ENCODE data around the gene TSPAN4. TPM values are rescaled to one million over a fixed set of nuclear protein-coding genes. Genes with fewer than 3 reads are reported as not detected.
A peak's percentile ranks its signal among the peaks of the same experiment; 100 is the strongest.

The TSPAN4 gene
- total RNA-seq, 1 experiment from 2014 or later, result 95.2 TPM

GRCh38 chr11:834371-835316 lies 8.0 kb upstream of the TSPAN4 start:
- DNase-seq (ENCODE audit: low read depth), result peak; percentile 87

DNA sequence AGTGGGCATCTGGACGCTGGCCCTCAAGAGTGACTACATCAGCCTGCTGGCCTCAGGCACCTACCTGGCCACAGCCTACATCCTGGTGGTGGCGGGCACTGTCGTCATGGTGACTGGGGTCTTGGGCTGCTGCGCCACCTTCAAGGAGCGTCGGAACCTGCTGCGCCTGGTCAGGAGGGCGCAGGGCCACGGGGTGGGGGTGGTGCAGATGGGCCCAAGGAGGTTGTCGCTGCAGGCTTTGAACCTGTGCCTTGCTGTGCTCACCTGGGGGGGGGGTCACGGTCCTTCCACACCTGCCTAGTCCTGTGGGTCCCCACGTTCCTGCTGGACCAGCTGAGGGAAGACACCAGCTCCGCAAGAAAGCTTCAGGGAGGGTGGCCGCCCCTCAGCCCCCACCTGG lies 6.4 kb upstream of the TSPAN4 start:
- DNase-seq (ENCODE audit: low read depth), result no peak

GRCh38 chr11:836700-837099 lies 6.0 kb upstream of the TSPAN4 start:
- no peak for DNase-seq (ENCODE audit: low read depth)

- DNase-seq (ENCODE audit: low read depth), result no peak
These were observed 5.3 kb upstream of the TSPAN4 start for GRCh38 chr11:837189-837989.

- no peak for DNase-seq (ENCODE audit: low read depth)
These were observed 4.7 kb upstream of the TSPAN4 start for GRCh38 chr11:837990-838307.

- no peak for DNase-seq (ENCODE audit: low read depth)
These were observed 4.0 kb upstream of the TSPAN4 start for GRCh38 chr11:838441-839279.

GRCh38 chr11:839280-839623 lies 3.4 kb upstream of the TSPAN4 start:
- no peak for DNase-seq (ENCODE audit: low read depth)

DNA sequence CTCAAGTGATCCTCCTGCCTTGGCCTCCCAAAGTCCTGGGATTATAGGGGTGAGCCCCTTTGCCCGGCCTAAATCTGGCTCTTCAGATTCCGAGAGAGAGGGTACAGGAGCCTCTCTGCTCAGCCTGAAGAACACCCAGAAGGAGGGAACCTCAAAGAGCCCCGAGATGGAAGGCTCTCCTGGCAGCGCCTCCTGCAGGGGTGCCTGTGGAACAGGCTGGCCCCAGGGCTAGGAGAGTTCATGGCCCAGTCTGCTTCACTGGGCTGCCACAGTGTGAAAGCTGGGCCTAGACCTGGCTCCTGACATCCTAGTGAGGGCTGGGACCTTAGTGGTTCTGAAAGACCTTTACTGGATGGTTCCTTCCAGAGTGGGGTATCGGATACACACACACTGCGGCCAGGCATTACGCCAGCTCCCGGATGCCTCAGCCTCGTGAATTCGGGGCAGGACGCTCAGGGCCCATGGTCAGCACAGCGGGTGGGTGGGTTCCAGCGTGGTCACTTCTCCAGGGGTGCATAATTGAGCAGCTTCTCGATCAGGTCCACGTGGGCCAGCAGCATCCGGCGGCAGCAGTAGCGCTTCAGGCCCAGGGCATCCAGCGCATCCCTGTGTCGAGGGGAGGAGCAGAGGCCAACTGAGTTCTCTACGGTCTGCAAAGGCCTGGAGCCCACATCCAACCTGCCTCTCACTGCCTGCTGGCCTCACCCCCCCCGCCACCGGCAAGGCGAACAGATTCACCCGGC lies 2.6 kb upstream of the TSPAN4 start:
- DNase-seq (ENCODE audit: low read depth), result no peak

DNA sequence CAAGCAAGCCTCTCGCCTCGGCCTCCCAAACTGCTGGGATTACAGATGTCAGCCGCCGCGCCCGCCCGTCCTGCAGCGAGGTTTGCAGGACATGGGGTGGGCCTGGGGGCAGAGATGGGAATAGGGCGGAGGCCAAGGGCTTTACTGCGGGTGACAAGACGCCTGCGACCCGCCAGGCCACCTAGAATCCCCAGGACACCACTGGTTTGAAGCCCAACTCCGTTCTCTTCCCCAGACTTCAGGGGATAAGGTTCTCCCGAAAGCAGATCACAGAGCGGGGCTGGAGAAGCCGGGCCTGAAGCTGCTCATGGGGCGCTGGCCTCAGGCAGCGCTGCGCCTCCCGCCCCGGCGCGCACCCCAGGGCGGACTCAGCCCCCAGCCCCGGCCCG lies 677 bp upstream of the TSPAN4 start:
- no peak for DNase-seq (ENCODE audit: low read depth)

DNA sequence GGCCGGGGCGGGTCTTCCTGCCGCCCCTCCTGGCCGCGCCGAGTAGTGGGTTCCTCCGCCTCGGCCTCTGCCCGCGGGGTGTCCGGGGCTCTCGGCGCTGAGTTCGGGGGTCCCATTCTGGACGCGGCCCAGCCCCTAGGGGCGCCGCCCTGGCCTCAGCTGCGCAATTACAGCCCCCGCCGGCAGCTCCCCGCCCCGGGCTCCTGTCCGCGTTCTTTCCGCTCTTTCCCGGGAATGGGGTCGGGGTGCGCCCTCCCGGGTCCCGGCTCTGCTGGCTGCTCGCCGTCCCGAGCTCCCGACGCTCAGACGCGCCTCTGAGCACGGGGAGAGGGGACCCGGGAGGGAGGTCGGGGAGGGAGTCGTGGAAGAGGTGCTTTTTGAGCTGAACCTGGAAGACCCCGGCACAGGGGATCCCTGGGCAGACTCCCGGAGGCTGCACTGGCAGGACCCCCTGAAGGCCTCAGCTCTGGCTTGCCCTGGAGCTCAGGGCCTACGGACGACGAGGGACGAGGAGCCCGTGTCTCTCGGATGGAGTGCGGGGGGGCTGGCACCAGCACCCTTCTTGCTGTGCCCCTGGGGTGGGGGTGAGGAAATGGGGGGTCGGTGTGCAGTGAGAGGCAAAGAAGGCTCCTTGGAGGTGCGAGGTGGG lies 558 bp downstream of the TSPAN4 start:
- no peak for DNase-seq (ENCODE audit: low read depth)

GRCh38 chr11:843818-844692 lies 1.4 kb downstream of the TSPAN4 start:
- peak; percentile 88 for DNase-seq (ENCODE audit: low read depth)

- peak; percentile 86 for DNase-seq (ENCODE audit: low read depth)
These were observed 2.3 kb downstream of the TSPAN4 start for GRCh38 chr11:844693-845644.

GRCh38 chr11:845872-846495 lies 3.3 kb downstream of the TSPAN4 start:
- DNase-seq (ENCODE audit: low read depth), result no peak

GRCh38 chr11:846496-847098 lies 3.9 kb downstream of the TSPAN4 start:
- DNase-seq (ENCODE audit: low read depth), result no peak

DNA sequence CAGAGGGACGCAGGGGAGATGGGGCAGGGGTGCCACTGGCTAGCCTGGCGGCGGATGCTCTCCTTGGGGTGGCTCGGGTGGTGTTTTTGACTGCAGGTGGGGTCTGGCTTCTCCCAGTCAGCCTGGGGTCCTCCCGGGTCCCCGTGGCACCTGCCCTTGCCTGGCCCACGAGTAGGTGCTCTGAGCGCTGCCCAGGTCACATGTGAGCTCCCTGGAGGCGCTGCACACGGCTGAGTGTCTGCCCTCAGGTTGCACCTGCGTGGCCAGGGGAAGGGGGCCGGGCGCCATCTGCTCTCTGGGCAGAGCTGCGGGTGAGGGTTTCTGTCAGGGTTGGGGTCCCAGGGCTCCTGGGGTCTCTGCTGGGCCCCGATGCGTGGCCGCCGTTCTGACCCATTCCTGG lies 5.2 kb downstream of the TSPAN4 start:
- no peak for DNase-seq (ENCODE audit: low read depth)

- DNase-seq (ENCODE audit: low read depth), result no peak
These were observed 5.8 kb downstream of the TSPAN4 start for GRCh38 chr11:848380-848931.

DNA sequence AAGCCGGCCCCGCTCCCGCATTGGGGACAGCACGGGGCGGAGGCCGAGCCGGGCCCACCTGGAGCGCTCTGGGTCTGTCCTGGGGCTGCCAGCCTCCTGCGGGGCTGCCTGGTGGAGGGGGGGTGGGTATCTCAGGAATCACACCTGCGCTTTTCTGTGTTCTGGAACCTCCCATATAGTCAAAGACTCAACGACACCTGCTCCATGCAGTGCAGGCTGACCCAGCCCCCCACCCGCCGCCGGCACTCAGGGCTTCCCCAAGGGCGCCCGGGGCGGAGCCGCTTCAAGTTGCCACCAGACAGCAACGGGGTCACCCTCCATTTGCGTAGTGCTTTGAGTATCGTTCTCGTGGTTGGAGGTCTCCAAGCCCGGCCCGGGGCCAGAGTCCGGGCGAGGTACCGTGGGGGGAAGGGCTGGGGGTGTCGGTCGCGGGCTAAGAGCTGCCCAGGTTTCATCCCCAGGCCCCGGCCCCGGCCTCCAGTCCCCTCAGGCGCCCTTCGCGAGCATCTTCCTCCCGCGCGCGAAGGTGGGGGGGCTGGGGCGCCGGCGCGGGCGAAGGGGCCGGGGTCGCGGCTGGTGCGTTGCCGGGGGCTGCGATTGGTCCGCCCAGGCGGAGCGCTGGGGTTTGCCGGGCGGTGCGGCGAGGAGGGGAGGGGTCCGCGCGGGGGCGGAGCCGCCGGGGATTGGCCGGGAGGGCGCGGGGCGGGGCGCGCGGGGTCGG lies 6.6 kb downstream of the TSPAN4 start:
- no peak for DNase-seq (ENCODE audit: low read depth)
